Measurements from ENCODE around the gene ICAM1. TPM values are rescaled to one million over a fixed set of nuclear protein-coding genes. Genes with fewer than 3 reads are reported as not detected.

The ICAM1 gene
- total RNA-seq, 1 donor from 2014 or later: 0.80 TPM

GRCh38 chr19:10255358-10255757, 15.6 kb upstream of the ICAM1 start:
- Mint-ChIP-seq H3K4me3 (no peak overlapping the region), H3K36me3 (peaks cover 17% of the 10 kb centered on the region), H3K4me1 (peaks cover 8% of the 10 kb centered on the region), H3K9me3 (no peaks in the 10 kb centered on the region), H3K27ac (no peak overlapping the region), H3K27me3 (ENCODE audit: insufficient read depth, low read depth) (peaks cover 10% of the 10 kb centered on the region)
- Histone ChIP-seq H3F3A (ENCODE audit: low read depth) (peaks cover 11% of the 10 kb centered on the region), H3K4me2 (no peak overlapping the region), H3K9me3 (ENCODE audit: low read depth) (no peaks in the 10 kb centered on the region), H2AFZ (replicated peaks) (no peak overlapping the region), H4K20me1 (ENCODE audit: low read depth) (no peaks in the 10 kb centered on the region), H3K27ac (no peak overlapping the region), H3K79me2 (ENCODE audit: low read depth) (peaks cover 7% of the 10 kb centered on the region), H3K9ac (no peak overlapping the region), H3K4me1 (peaks cover 6% of the 10 kb centered on the region), H3K27me3 (no peaks in the 10 kb centered on the region), H3K36me3 (no peaks in the 10 kb centered on the region), H3K4me3 (no peak overlapping the region)
- no peak for DNase-seq (ENCODE audit: low spot score)
- TF ChIP-seq CTCF (IDR thresholded peaks at IDR 0.05) (no peak), EZH2 (IDR thresholded peaks at IDR 0.05) (no peak), EZH2phosphoT487 (IDR thresholded peaks at IDR 0.05) (no peak)

GRCh38 chr19:10256551-10256950, 14.4 kb upstream of the ICAM1 start:
- no peaks in the 10 kb centered on the region for H3K36me3 ChIP-seq
- no peaks in the 10 kb centered on the region for H4K20me1 ChIP-seq (ENCODE audit: low read depth)
- no peak for DNase-seq (ENCODE audit: low spot score)
- Mint-ChIP-seq H3K9me3 (no peaks in the 10 kb centered on the region), H3K4me1 (peaks cover 8% of the 10 kb centered on the region), H3K4me3 (no peak overlapping the region), H3K36me3 (peaks cover 17% of the 10 kb centered on the region), H3K27me3 (ENCODE audit: insufficient read depth, low read depth) (peaks cover 10% of the 10 kb centered on the region), H3K27ac (no peak overlapping the region)
- no peak overlapping the region for H3K9ac ChIP-seq
- no peak overlapping the region for H3K4me3 ChIP-seq
- H3K27me3 ChIP-seq: no peaks in the 10 kb centered on the region
- H3K4me1 ChIP-seq: peaks cover 6% of the 10 kb centered on the region
- no peak overlapping the region for H3K27ac ChIP-seq
- no peaks in the 10 kb centered on the region for H3K9me3 ChIP-seq (ENCODE audit: low read depth)
- H3K79me2 ChIP-seq (ENCODE audit: low read depth): peaks cover 7% of the 10 kb centered on the region
- no peak overlapping the region for H2AFZ ChIP-seq (replicated peaks)
- no peak overlapping the region for H3K4me2 ChIP-seq
- H3F3A ChIP-seq (ENCODE audit: low read depth): peaks cover 5% of the 10 kb centered on the region
- no peak for TF ChIP-seq EZH2phosphoT487 (IDR thresholded peaks at IDR 0.05)
- no peak for TF ChIP-seq CTCF (IDR thresholded peaks at IDR 0.05)

GRCh38 chr19:10256970-10257615, 13.8 kb upstream of the ICAM1 start:
- TF ChIP-seq EZH2 (IDR thresholded peaks at IDR 0.05) (no peak), EZH2phosphoT487 (IDR thresholded peaks at IDR 0.05) (no peak), CTCF (IDR thresholded peaks at IDR 0.05) (no peak)
- no peaks in the 10 kb centered on the region for H4K20me1 ChIP-seq (ENCODE audit: low read depth)
- Mint-ChIP-seq H3K4me1 (peaks cover 5% of the 10 kb centered on the region), H3K4me3 (no peak overlapping the region), H3K27ac (no peak overlapping the region), H3K9me3 (no peaks in the 10 kb centered on the region), H3K36me3 (peaks cover 17% of the 10 kb centered on the region), H3K27me3 (ENCODE audit: insufficient read depth, low read depth) (peaks cover 10% of the 10 kb centered on the region)
- H3K36me3 ChIP-seq: no peaks in the 10 kb centered on the region
- H2AFZ ChIP-seq (replicated peaks): no peak overlapping the region
- H3K4me3 ChIP-seq: no peak overlapping the region
- no peak overlapping the region for H3K9ac ChIP-seq
- no peaks in the 10 kb centered on the region for H3K27me3 ChIP-seq
- no peak overlapping the region for H3K4me2 ChIP-seq
- H3F3A ChIP-seq (ENCODE audit: low read depth): peaks cover 5% of the 10 kb centered on the region
- H3K27ac ChIP-seq: no peak overlapping the region
- DNase-seq (ENCODE audit: low spot score): no peak
- H3K4me1 ChIP-seq: peaks cover 6% of the 10 kb centered on the region
- H3K9me3 ChIP-seq (ENCODE audit: low read depth): no peaks in the 10 kb centered on the region
- H3K79me2 ChIP-seq (ENCODE audit: low read depth): peaks cover 7% of the 10 kb centered on the region

Measured in neural progenitor cell (in vitro differentiated cells).